Left lung (tissue), 10 donors: ENCODE measurements around the gene SMURF1. TPM values are rescaled to one million over a fixed set of nuclear protein-coding genes. Genes with fewer than 3 reads are reported as not detected.

Experiments
- ATAC-seq: fragments of 200-7000 bp; cut with Tn5 transposase; one replicate; pipeline ENCODE4 v1.9.1; 2020; ENCODE audit warnings: moderate library complexity
- DNase-seq, 4 donors: peaks; one replicate each; pipeline ENCODE4 v3.0.0-alpha.2; 2013 to 2020
- H3K27ac ChIP-seq, 2 donors: fragments of 200-600 bp; sonication (generic) in 1 of 2; one replicate each; pipeline versions ENCODE4 v1.5.0 to v1.8.0; 2020 to 2021
- H3K27me3 ChIP-seq, 2 donors: fragments of 200-600 bp; sonication (generic) in 1 of 2; one replicate each; pipeline versions ENCODE4 v1.5.0 to v1.8.0; 2020 to 2021
- H3K36me3 ChIP-seq, 2 donors: fragments of 200-600 bp; sonication (generic) in 1 of 2; one replicate each; pipeline versions ENCODE4 v1.5.0 to v1.8.0; 2020 to 2021
- H3K4me1 ChIP-seq, 2 donors: fragments of 200-600 bp; one replicate each; pipeline ENCODE4 v1.8.0; 2021
- H3K4me3 ChIP-seq, 2 donors: fragments of 200-600 bp; sonication (generic) in 1 of 2; one replicate each; pipeline versions ENCODE4 v1.5.0 to v1.8.0; 2020 to 2021; ENCODE audit warnings: mild to moderate bottlenecking in 1 of 2
- H3K9me3 ChIP-seq, 2 donors: fragments of 200-600 bp; sonication (generic) in 1 of 2; one replicate each; pipeline versions ENCODE4 v1.5.0 to v1.8.0; 2020 to 2021
- intact Hi-C, 2 donors: fragments of 100-400 bp; cut with DNase I; formaldehyde crosslinking; loops; one replicate each; pipeline versions ENCODE4 v1.11.2 to v1.14.2; 2022
- polyA plus RNA-seq, 6 donors: library from polyadenylated mRNA; unstranded; fragments of 120-200 nt; gene quantifications; one replicate each; pipeline ENCODE4 v1.2.1, GENCODE V29; 2013; ENCODE audit not compliant: insufficient read length in 6 of 6
- total RNA-seq, 2 donors: library from RNA; stranded (reverse); fragmentation: NEBNext Ultra II Directional; extraction: Animal tissue kit (Norgen Biotek cat#: 25700); gene quantifications; one replicate each; pipeline ENCODE4 v1.2.1, GENCODE V29; 2021
- TF ChIP-seq, protein P1 (sequence below), 2 donors: fragments of 200-600 bp; sonication (generic) in 1 of 2; IDR thresholded peaks; one replicate each; pipeline versions ENCODE4 v1.5.0 to v1.8.0; 2021; ENCODE audit warnings: antibody characterized with exemption in 2 of 2
- donor health status: DM: no; HTN: yes; CAD: no.
- donor health status: DM: no; HTN: no; CAD: no.

Gene SMURF1
- total and polyA plus RNA-seq, 8 donors: 15.6 to 43.4 (median 18.3) TPM

GRCh38 chr7:99005776-99006175 is 138.1 kb downstream of the SMURF1 start:
- ATAC-seq (no peak), DNase-seq (no peak)
- Histone ChIP-seq H3K9me3 (no peaks in the 10 kb centered on the region), H3K4me3 (no peak overlapping the region), H3K27ac (no peak overlapping the region), H3K36me3 (peaks cover 0 to 99% of the 10 kb centered on the region in 2 donors), H3K27me3 (no peaks in the 10 kb centered on the region), H3K4me1 (no peaks in the 10 kb centered on the region)
- intact Hi-C loops: no loop called here
- TF ChIP-seq, protein P1, sequence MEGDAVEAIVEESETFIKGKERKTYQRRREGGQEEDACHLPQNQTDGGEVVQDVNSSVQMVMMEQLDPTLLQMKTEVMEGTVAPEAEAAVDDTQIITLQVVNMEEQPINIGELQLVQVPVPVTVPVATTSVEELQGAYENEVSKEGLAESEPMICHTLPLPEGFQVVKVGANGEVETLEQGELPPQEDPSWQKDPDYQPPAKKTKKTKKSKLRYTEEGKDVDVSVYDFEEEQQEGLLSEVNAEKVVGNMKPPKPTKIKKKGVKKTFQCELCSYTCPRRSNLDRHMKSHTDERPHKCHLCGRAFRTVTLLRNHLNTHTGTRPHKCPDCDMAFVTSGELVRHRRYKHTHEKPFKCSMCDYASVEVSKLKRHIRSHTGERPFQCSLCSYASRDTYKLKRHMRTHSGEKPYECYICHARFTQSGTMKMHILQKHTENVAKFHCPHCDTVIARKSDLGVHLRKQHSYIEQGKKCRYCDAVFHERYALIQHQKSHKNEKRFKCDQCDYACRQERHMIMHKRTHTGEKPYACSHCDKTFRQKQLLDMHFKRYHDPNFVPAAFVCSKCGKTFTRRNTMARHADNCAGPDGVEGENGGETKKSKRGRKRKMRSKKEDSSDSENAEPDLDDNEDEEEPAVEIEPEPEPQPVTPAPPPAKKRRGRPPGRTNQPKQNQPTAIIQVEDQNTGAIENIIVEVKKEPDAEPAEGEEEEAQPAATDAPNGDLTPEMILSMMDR (IDR thresholded peaks at IDR 0.05): no peak

DNA sequence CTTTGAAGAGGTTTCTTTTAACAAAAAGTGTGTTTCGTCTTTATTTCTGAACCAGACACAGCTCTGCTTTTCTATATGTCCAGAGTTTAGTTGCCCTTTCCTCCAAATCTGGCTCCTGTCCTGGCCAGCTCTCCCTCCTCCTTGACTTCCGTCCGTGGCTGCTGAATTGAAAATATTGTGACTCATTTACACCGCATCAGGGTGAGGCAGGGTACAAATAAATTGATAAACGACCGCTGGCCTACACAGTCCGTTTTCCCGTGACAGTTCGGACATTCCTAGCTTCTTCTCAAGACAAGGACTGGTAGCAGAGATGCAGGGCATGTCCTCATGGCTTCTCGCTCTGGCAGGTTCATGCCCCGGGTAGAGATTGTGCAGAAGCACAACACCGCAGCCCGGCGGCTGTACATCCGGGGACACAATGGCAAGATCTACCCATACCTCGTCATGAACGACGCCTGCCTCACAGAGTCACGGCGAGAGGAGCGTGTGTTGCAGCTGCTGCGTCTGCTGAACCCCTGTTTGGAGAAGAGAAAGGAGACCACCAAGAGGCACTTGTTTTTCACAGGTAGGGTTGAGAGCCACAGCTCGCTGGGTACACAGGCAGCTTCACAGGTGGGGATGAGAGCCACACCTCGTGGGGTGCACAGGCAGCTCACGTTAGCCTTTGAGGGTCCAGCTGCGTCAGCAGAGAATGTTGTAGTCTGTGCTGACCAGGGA is 139.0 kb downstream of the SMURF1 start:
- peak overlapping the region; percentile 33 to 53 for H3K27ac ChIP-seq

DNA sequence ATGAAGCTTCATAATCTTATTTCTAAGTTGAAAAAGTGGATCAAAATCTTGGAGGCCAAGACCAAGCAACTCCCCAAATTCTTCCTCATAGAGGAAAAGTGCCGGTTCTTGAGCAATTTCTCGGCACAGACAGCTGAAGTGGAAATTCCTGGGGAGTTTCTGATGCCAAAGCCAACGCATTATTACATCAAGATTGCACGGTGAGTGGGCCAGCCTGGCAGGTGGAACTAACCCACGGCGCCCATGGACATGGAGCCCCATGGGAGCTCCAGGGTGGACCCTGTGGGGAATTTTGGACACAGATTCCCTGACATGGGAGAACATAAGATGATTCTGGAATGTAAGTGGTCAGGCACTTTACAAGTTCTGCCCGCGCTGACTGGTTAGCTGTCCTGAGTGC is 139.7 kb downstream of the SMURF1 start:
- intact Hi-C loops: no loop called here
- H3K4me3 ChIP-seq: no peak overlapping the region
- TF ChIP-seq, protein P1 (IDR thresholded peaks at IDR 0.05): no peak
- H3K4me1 ChIP-seq: no peaks in the 10 kb centered on the region
- DNase-seq: peak in 1 of 4 donors; percentile 21
- no peaks in the 10 kb centered on the region for H3K9me3 ChIP-seq
- H3K27ac ChIP-seq: peak overlapping the region; percentile 33 to 53
- H3K27me3 ChIP-seq: no peaks in the 10 kb centered on the region
- peak; percentile 72 for ATAC-seq
- peaks cover 0 to 99% of the 10 kb centered on the region in 2 donors for H3K36me3 ChIP-seq

More for the DNA sequence above, 139.0 kb downstream of the SMURF1 start:
- Histone ChIP-seq H3K4me1 (no peaks in the 10 kb centered on the region), H3K4me3 (no peak overlapping the region), H3K9me3 (no peaks in the 10 kb centered on the region), H3K36me3 (peaks cover 0 to 99% of the 10 kb centered on the region in 2 donors), H3K27me3 (no peaks in the 10 kb centered on the region)
- intact Hi-C loops: no loop called here
- TF ChIP-seq, protein P1 (IDR thresholded peaks at IDR 0.05): no peak
- DNase-seq: no peak
- ATAC-seq: no peak

- H3K4me1 ChIP-seq: no peaks in the 10 kb centered on the region
- intact Hi-C loops: no loop called here
- no peak overlapping the region for H3K4me3 ChIP-seq
- H3K36me3 ChIP-seq: peaks cover 0 to 99% of the 10 kb centered on the region in 2 donors
- ATAC-seq (no peak), DNase-seq (no peak)
- no peaks in the 10 kb centered on the region for H3K27me3 ChIP-seq
- H3K9me3 ChIP-seq: no peaks in the 10 kb centered on the region
- H3K27ac ChIP-seq: peak overlapping the region; percentile 33 to 53
- TF ChIP-seq, protein P1 (IDR thresholded peaks at IDR 0.05): no peak
Measured at GRCh38 chr7:99003419-99003818, 140.5 kb downstream of the SMURF1 start.

- no peaks in the 10 kb centered on the region for H3K27me3 ChIP-seq
- H3K36me3 ChIP-seq: peaks cover 0 to 99% of the 10 kb centered on the region in 2 donors
- ATAC-seq (peak; percentile 12), DNase-seq (no peak)
- no peaks in the 10 kb centered on the region for H3K4me1 ChIP-seq
- peak overlapping the region; percentile 33 to 53 for H3K27ac ChIP-seq
- intact Hi-C loops: no loop called here
- H3K9me3 ChIP-seq: no peaks in the 10 kb centered on the region
- TF ChIP-seq, protein P1 (IDR thresholded peaks at IDR 0.05): no peak
- H3K4me3 ChIP-seq: no peak overlapping the region
Measured at GRCh38 chr7:99002827-99003212, 141.1 kb downstream of the SMURF1 start.
